ENCODE measurements around the gene PCGF1.

GRCh38 chr2:74471332-74472065 lies 36.0 kb downstream of the PCGF1 start:
- TF ChIP-seq CTCF (IDR thresholded peaks at IDR 0.05) (no peak), POLR2A (IDR thresholded peaks at IDR 0.05) (no peak), POLR2AphosphoS5 (IDR thresholded peaks at IDR 0.05) (no peak)
